GM21515 (cell line): ENCODE measurements around the gene BTAF1.
"Not testable (repeated sequence)": the region's sequence is repeated elsewhere in the genome, so short reads cannot be mapped to it uniquely, and the experiment has no call there.

Experiments used
- ATAC-seq: cut with Tn5 transposase; IDR thresholded peaks from one replicate; pipeline ENCODE4 v1.9.1; 2021; ENCODE audit not compliant: unreplicated experiment

BTAF1 gene

DNA sequence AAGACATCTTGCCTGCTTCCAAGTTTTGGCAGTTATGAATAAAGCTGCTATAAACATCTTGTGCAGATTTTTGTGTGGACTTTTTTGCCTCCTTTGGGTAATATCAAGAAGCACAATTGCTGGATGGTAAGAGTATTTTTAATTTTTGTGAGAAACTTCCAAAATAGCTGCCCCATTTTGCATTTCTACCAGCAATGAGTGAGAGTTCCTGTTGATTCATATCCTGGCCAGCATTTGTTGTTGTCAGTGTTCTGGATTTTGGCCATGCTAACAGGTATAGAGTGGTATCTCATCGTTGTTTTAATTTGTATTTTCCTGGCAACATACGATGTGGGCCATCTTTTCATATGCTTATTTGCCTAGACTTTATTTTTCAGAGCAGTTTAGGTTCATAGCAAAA lies 53.9 kb downstream of the BTAF1 start:
- no peak for ATAC-seq

DNA sequence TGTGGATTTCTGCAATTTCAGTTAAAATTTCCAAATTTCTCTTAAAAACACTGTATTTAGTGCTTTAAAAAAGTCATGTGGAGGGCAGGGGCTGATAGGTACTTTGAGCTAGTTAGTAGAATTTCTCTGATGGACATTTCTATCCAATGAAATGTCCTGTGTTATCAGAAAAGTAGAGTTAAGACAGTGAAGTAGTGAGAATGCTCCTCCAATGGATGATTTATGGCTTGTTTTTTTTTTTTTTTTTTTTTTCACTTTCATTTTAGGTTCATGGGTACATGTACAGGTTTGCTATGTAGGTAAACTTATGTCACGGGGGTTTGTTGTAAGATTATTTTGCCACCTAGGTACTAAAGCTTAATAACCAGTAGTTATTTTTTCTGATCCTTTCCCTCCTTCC lies 55.0 kb downstream of the BTAF1 start:
- no peak for ATAC-seq

DNA sequence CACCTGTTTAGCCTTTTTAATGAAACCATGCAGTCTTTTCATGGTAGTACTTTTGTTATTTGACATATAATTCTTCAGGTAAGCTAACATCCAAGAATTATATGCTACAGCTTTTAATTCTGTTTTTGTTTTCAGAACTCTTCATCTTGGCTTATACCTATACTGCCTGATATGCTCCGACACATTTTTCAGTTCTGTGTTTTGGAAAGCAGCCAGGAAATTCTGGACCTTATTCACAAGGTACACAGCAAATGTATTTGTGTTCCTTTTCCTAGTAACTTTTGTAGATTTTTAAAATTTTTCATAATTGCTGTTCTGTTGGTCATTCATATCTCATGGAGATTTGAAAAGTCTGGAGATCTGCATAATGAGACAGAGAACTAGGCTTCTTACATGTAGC lies 56.7 kb downstream of the BTAF1 start:
- ATAC-seq: no peak

DNA sequence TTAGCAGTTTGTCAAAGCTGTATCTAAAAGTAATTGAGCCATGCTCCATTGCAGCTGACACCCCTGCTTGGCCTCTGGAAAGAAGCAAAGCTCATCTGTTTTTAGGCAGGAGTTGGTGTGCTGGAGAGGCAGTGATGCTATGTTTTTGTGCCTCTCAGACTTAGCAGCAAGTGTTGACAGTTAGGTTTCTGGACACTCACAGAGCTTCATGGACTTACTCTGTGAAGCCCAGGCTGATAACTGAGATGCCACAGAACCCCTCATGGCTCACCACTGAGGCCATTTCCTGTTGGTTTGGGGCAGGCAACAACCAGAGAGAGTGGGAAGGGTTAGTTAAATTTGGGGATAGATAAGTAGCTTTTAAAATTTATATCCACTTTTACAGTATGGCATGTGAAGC lies 59.8 kb downstream of the BTAF1 start:
- no peak for ATAC-seq

DNA sequence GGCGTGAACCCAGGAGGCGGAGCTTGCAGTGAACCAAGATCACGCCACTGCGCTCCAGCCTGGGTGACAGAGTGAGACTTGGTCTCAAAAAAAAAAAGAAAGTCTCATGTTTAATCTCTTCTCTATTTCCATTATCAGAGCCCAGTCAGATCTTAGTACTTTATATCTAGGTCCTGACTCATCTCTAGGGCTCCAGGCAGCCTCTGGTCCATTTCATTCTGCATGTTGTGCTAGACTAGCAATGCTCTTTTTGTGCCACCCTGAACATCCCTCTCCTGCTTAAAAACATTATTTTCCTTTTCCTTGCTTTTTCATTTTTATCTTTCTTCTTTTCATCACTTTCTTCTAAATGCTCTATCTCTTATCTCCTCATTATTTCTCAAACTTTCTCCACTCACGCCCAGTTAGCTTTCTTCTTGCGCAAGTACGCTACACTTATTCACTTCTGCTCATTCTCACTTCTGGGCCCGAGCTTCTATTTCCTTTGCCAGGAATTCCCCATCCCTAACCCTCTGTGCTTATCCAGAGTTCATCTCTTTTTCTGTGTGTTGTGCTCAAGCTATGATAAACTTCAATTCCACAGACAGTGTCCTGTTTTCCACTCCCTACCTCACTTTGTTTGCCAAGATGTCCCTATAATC lies 63.9 kb downstream of the BTAF1 start:
- ATAC-seq: no peak

DNA sequence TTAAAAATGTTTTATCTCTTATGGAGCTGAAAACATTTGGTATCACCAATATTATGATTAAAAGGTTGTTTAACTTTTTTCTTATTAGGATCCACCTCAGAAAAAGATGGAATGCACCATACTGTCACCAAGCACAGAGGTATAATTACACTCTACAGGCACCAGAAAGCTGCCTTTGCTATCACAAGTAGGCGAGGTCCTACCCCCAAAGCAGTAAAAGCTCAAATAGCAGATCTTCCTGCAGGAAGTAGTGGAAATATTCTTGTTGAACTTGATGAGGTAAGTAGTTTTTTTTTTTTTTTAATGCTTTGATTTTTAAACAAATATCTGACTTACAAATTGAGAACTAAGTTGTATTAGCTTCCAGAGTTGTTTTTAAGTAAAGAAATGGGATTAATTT lies 68.5 kb downstream of the BTAF1 start:
- no peak for ATAC-seq

DNA sequence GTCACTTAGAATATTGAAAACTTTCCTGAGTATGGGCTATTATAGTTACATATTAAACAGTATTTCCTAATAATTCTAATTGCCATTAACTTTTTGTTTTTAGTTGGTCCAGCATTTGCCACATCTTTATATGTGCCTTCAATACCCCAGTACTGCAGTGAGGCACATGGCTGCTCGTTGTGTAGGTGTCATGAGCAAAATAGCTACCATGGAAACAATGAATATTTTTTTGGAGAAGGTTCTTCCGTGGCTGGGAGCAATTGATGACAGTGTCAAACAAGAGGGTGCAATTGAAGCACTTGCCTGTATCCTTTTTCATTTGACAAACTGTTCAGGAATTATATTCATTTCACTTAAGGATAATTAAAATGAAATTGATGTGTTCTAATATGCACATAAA lies 72.7 kb downstream of the BTAF1 start:
- ATAC-seq: no peak

DNA sequence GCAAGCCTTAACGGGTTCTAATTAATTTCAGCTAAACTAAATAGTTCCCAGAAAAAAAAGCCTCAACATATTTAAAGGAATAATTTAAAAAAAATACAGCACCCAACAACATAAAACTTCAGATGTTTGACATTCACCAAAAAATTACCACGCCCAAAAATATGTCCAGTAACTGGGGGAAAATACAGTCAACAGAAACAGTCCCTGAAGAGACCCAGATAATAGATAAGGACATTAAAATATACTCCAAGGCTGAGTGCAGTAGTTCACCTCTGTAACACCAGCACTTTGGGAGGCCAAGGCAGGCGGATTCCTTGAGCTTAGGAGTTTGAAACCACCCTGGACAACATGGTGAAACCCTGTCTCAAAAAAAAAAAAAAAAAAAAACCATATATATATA lies 78.0 kb downstream of the BTAF1 start:
- ATAC-seq: no peak

DNA sequence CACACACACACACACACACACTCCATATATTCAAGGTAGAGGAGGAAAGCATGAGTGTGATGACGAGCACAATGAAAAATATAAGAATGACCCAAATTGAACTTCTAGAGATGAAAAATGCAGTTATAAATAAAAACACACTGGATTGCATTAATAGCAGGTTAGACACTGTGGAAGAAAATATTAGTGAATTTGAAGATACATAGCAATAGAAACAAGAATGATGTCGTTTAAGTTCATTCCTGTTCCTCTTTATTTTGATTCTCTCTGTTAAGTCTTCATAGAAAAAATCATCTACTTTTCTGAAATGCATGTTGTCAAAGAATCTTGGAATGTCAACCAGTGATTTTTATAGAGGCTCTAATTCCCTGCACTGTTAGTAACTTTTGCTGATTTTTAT lies 78.4 kb downstream of the BTAF1 start:
- no peak for ATAC-seq

DNA sequence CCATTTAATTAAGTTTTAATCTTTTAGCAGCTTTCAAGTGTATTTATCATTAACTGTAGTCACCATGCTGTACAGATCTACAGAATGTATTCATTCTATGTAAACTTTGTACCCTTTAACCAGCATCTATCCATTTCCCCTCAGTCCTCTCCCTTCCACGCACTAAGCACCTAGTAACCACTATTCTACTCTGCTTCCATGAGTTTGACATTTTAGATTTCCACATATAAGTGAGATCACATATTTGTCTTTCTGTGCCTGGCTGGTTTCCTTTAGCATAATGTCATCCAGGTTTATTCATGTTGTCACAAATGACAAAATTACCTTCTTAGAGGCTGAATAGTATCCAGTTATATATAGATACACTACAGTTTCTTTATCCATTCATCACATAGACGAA lies 79.7 kb downstream of the BTAF1 start:
- no peak for ATAC-seq

DNA sequence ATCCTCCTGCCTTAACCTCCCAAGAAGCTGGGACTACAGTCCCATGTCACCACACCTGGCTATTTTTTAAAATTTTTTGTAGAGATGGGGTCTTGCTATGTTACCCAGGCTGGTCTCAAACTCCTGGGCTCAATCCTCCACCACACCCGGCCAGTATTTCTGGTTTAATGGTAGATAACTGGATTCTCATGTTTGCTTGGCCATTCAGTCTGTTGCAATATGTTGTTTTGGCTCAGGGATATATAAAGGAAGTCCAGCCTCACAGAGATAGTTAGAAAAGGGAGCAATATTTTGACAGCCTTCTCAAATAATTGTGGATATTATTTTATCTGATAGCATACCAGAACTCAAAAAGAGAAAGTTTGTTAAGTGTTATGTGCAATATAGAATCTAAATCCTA lies 82.4 kb downstream of the BTAF1 start:
- no peak for ATAC-seq

DNA sequence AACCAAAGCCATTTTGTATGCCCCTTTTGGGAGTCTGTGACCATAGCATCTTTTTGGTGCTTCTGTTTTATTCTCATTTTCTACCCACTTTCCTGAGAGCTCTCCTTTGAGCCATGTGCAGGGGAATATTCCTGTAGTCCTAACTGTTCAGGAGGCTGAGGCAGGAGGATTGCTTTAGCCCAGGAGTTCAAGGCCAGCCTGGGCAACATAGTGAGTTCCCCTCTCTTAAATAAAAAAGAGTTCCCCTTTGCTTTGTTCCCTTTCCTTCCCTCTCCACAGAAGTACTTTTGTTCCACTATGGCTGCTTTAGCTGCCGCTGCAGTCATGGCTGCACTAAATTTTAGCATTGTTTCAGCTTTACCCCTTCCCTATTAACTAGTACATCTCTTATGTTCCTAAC lies 85.9 kb downstream of the BTAF1 start:
- ATAC-seq: no peak

DNA sequence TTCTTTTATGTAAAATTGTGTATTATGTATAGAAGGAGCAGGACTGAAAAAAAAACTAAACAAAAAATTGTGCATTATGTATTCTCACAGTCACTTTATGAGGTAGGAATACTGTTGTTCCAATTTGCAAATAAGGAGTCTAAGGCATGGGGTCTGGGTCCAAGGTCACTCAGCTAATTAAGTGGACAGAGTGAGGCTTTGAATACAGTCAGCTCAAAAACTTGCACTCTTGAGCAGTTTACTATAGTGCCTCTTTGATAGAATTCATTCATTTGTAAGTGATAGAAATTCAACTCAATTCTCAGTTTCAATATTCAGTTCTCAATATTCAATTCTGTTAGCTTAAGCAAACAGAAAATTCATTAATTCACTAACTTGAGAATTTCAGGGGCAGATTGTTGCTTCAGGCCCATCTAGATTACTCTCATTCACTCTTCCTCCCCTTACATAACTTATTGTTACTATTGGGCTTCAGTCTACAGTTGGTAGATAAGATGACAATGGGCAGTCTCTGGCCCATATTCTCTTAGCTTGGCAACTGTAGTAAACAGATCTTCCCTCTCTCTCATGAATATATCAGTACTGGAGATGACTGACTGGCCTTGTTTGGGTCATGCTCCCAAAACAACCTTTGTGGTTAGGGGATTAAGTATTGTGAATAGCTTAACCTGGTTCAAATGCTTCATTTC lies 86.6 kb downstream of the BTAF1 start:
- no peak for ATAC-seq

DNA sequence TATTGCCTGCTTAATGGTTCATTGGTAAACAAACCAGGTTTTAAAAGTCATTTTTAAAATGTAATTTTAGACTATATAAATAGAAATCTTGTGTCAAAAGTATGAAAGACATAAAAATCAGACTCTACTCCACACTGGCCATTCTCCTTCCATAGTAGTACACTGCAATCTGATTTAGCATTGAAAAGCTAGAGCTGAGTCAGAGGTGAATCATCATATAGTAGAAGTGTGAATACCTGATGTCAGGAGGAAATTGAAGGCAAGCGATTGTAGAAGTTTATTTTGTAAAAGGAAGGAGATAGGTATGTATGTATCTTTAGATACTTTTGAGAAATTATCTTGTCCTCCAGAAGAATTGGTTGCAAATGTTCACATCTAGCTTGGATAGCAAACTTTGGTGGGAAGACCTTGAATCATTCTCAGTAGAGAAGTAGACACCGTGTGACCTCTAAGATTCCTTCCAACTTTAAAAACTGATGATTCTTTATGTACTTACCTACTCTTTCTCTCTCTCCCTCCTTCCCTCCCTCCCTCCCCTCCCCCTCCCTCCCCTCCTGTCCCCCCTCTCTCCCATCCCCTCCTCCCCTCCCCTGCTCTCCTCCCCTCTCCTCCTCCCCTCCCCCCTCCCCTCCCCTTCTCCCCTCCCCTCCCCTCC lies 88.1 kb downstream of the BTAF1 start:
- ATAC-seq: no peak

DNA sequence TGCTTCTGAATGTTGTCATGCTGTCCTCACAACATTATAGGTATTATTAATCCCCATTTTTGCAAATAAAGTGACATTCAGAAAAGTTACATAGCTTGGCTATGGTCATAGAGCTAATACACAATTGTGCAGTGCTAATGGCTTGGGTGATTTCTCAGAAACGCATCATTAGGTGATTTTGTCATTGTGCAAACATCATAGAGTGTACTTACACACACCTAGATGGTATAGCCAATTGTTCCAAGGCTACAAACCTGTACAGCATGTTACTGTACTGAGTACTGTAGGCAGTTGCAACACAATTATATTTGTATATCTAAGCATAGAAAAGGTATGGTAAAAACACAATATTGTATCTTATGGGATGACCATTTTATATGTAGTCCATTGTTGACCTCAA lies 91.0 kb downstream of the BTAF1 start:
- ATAC-seq: no peak

DNA sequence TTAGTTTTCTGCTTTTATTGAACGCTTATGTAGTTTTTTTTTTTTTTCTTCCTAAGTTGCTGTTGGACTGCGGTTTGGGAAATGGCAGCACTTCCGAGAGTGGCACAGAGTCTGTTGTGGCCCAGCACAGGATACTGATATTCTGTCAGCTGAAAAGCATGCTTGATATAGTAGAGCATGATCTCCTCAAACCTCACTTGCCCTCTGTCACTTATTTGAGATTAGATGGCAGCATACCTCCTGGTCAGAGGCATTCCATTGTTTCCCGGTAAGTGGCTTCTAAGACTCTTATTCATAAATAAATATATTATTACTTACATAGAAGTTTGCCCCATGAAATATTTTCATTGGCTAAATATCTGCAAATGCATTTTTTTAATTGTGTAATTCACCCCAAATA lies 101.1 kb downstream of the BTAF1 start:
- no peak for ATAC-seq

DNA sequence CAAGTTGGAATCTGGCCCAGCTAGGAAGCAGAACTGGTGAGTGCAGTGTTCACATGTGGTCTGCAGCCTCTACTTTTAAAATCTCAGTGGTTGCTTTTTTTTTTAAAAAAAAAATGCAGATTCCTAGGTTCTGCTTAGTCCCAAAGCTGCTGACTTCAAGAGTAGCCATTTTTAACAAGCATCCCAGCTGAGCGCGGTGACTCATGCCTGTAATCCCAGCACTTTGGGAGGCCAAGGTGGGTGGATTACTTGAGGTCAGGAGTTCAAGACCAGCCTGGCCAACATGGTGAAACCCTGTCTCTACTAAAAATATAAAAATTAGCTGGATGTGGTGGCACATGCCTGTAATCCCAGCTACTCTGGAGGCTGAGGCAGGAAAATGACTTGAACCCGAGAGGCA lies 101.8 kb downstream of the BTAF1 start:
- ATAC-seq: not testable (repeated sequence)

DNA sequence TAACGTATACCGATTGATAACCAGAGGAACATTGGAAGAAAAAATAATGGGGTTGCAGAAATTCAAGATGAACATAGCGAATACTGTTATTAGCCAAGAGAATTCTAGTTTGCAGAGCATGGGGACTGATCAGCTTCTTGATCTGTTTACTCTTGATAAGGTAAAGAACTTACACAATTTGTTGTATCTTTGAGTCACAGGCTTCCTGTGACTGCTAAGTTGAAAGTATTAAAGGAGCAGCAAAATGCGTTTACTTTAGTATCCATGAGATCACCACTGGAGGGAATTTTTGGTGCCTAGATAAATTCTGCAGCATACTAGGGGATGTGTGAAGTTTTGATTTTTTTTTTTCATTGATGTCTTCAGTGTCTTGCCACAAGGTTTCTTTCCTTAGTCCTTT lies 103.6 kb downstream of the BTAF1 start:
- no peak for ATAC-seq

DNA sequence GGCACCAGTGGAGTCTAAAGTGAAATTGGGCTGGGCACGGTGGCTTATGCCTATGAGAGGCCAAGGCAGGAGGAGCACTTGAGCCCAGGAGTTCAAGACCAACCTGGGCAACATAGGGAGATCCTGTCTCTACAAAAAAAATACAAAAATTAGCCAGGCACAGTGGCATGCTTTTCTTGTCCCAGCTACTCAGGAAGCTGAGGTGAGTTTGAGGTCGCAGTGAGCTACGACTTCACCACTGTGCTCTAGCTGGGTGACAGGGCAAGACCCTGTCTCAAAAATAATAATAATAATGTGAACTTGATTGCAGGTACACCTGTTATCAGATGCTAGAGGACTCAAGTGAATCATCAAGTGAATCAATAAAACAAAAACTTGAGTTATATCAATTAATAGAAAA lies 108.0 kb downstream of the BTAF1 start:
- ATAC-seq: no peak

DNA sequence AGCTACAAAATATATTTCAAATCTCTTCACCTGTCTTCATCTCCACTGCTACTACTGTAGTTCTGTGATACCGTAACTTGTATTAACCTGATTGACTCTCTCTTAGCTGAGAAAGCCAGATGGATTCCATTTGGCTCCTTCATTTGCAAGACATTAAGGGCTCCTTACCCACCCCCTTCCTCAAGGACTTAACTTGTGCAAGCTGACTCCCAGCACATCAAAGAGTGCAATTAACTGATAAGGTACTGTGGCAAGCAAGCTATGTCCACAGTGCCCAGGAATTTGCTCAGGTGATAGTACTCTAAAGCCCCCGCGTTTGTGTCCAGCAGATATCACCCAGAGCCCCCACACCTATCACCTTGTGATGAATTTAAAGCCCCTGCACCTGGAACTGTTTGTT lies 109.5 kb downstream of the BTAF1 start:
- not testable (repeated sequence) for ATAC-seq

DNA sequence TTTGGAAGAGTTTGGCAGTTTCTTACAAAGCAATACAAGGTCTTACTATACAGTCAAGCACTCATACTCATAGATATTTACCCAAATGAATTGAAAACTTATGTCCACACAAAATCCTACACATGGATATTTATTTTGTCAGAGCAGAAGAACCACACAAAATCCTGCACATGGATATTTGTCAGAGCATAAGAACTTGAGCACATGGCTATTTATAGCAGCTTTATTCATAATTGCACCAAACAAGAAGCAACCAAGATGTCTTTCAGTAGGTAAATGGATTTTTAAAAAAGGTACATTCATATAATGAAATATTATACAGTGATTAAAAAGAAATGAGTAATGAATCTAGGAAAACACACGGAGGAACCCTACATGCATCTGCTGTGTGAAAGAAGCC lies 115.4 kb downstream of the BTAF1 start:
- ATAC-seq: no peak

DNA sequence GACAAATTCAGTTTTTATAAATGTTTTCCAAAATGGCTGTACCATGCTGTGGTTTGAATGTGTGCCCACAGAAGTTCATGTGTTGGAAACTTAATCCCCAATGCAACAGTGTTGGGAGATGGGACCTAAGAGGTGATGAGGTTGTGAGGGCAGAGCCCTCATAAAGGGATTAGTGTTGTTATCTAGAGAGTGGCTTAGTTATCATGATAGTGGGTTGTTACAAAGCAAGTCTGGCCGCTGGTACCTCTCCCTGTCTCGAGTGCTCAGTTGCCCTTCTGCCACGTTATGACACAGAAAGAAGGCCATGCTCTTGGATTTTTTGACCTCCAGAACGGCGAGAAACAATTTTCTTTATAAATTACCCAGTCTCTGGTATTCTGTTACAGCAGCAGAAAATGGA lies 119.0 kb downstream of the BTAF1 start:
- ATAC-seq: no peak
